UCSD-AML1 (cell line): Measurements from ENCODE around the gene AARSD1.
A peak's percentile ranks its signal among the peaks of the same experiment; 100 is the strongest.
"Not testable (repeated sequence)": the region's sequence is repeated elsewhere in the genome, so short reads cannot be mapped to it uniquely, and the experiment has no call there.

Experiments used
- DNase-seq: peaks from one replicate; lab custom pipeline; 2025; ENCODE audit not compliant: unreplicated experiment; lab: John Stamatoyannopoulos, UW

The AARSD1 gene

GRCh38 chr17:42980766-42981397, 16.6 kb upstream of the AARSD1 start:
- peak; percentile 52 for DNase-seq

- DNase-seq = peak; percentile 92
Measured at GRCh38 chr17:42980274-42980765, 16.1 kb upstream of the AARSD1 start, which contains the start of gene RUNDC1. Gene RUNDC1 (plus strand): TSS chr17:42980565. CDS start chr17:42980577, 12 bp downstream.

- peak; percentile 66 for DNase-seq
Measured at GRCh38 chr17:42979511-42980273, 15.4 kb upstream of the AARSD1 start, which contains the start of gene PTGES3L. Gene PTGES3L (minus strand): TSS chr17:42980080. CDS start chr17:42980053, 27 bp downstream.

GRCh38 chr17:42975701-42976100, 11.4 kb upstream of the AARSD1 start:
- DNase-seq = not testable (repeated sequence)

GRCh38 chr17:42975265-42975664, 11.0 kb upstream of the AARSD1 start:
- DNase-seq = no peak

- DNase-seq = not testable (repeated sequence)
Measured at GRCh38 chr17:42973323-42973722, 9.1 kb upstream of the AARSD1 start.

- DNase-seq = no peak
Measured at GRCh38 chr17:42971589-42971988, 7.3 kb upstream of the AARSD1 start.

- no peak for DNase-seq
Measured at GRCh38 chr17:42969001-42969581, 4.8 kb upstream of the AARSD1 start.

GRCh38 chr17:42967925-42968324, 3.7 kb upstream of the AARSD1 start:
- DNase-seq = no peak

GRCh38 chr17:42953669-42954068, 10.6 kb downstream of the AARSD1 start:
- DNase-seq = no peak

GRCh38 chr17:42950044-42950783, 14.0 kb downstream of the AARSD1 start:
- DNase-seq = no peak

GRCh38 chr17:42946812-42947211, 17.4 kb downstream of the AARSD1 start:
- DNase-seq = no peak

- no peak for DNase-seq
Measured at GRCh38 chr17:42944211-42944610, 20.0 kb downstream of the AARSD1 start.

- DNase-seq = peak; percentile 41
Measured at GRCh38 chr17:42937712-42938596, 26.3 kb downstream of the AARSD1 start.

- DNase-seq = no peak
Measured at GRCh38 chr17:42929497-42929844, 34.8 kb downstream of the AARSD1 start.

- DNase-seq = peak; percentile 71
Measured at GRCh38 chr17:42928714-42929496, 35.3 kb downstream of the AARSD1 start.

- DNase-seq = peak; percentile 29
Measured at GRCh38 chr17:42924891-42925290, 39.4 kb downstream of the AARSD1 start.

- DNase-seq = not testable (repeated sequence)
Measured at GRCh38 chr17:42923472-42923871, 40.8 kb downstream of the AARSD1 start.

GRCh38 chr17:42922294-42922693, 42.0 kb downstream of the AARSD1 start:
- DNase-seq = no peak
